H9 (cell line): ENCODE data around the gene CENPP. TPM values are rescaled to one million over a fixed set of nuclear protein-coding genes. Genes with fewer than 3 reads are reported as not detected.

Experiments
- DNase-seq: peaks from one replicate; pipeline ENCODE4 v3.0.0-alpha.2; 2017
- H2AFZ ChIP-seq: one replicate; pipeline ENCODE4 v1.6.1; 2013; ENCODE audit warnings: mild to moderate bottlenecking, low read length, control low read depth, moderate library complexity
- H2AK5ac ChIP-seq: 2 replicates; pipeline ENCODE4 v1.6.1; 2013; ENCODE audit warnings: low read length, control low read depth, mixed read lengths; ENCODE audit not compliant: insufficient read length
- H2BK120ac ChIP-seq: one replicate; pipeline ENCODE4 v1.6.1; 2013; ENCODE audit warnings: low read depth, mild to moderate bottlenecking, low read length, control low read depth, inconsistent platforms; ENCODE audit not compliant: poor library complexity, severe bottlenecking
- H2BK12ac ChIP-seq: 2 replicates; pipeline ENCODE4 v1.6.1; 2013; ENCODE audit warnings: low read length, control low read depth, mixed read lengths, low read depth; ENCODE audit not compliant: insufficient read length
- H2BK15ac ChIP-seq: 2 replicates; pipeline ENCODE4 v1.6.1; 2013; ENCODE audit warnings: low read depth, low read length, control low read depth
- H2BK20ac ChIP-seq: one replicate; pipeline ENCODE4 v1.6.1; 2013; ENCODE audit warnings: low read depth, mild to moderate bottlenecking, low read length, control low read depth, inconsistent platforms; ENCODE audit not compliant: poor library complexity, severe bottlenecking
- H2BK5ac ChIP-seq: 2 replicates; pipeline ENCODE4 v1.6.1; 2013; ENCODE audit warnings: low read length, control low read depth, mixed read lengths; ENCODE audit not compliant: insufficient read length
- H3K14ac ChIP-seq: 2 replicates; pipeline ENCODE4 v1.6.1; 2013; ENCODE audit warnings: low read length, control low read depth; ENCODE audit not compliant: insufficient read depth
- H3K18ac ChIP-seq: 2 replicates; pipeline ENCODE4 v1.6.1; 2013; ENCODE audit warnings: low read depth, mild to moderate bottlenecking, mixed read lengths, low read length, control low read depth; ENCODE audit not compliant: insufficient read length
- H3K23ac ChIP-seq: 2 replicates; pipeline ENCODE4 v1.6.1; 2013; ENCODE audit warnings: low read length, control low read depth, mixed read lengths, low read depth; ENCODE audit not compliant: insufficient read length
- H3K23me2 ChIP-seq: 2 replicates; pipeline ENCODE4 v1.6.1; 2013; ENCODE audit warnings: low read depth, mild to moderate bottlenecking, mixed read lengths, low read length, control low read depth; ENCODE audit not compliant: insufficient read length, poor library complexity, severe bottlenecking
- H3K27ac ChIP-seq: 2 replicates; pipeline ENCODE4 v1.5.1; 2013; ENCODE audit warnings: low read length, control low read depth, mixed read lengths, low read depth; ENCODE audit not compliant: insufficient read length
- H3K27me3 ChIP-seq: 2 replicates; pipeline ENCODE4 v1.6.1; 2013; ENCODE audit warnings: low read length, control low read depth, inconsistent platforms; ENCODE audit not compliant: insufficient read depth
- H3K4ac ChIP-seq: 2 replicates; pipeline ENCODE4 v1.6.1; 2013; ENCODE audit warnings: low read depth, mild to moderate bottlenecking, control low read depth, inconsistent platforms, low read length, moderate library complexity
- H3K4me1 ChIP-seq: 2 replicates; pipeline ENCODE4 v1.6.1; 2013; ENCODE audit warnings: low read length, control low read depth, inconsistent platforms; ENCODE audit not compliant: insufficient read depth
- H3K4me2 ChIP-seq: 2 replicates; pipeline ENCODE4 v1.6.1; 2013; ENCODE audit warnings: low read length, control low read depth, mixed read lengths; ENCODE audit not compliant: insufficient read length, insufficient read depth
- H3K56ac ChIP-seq: 2 replicates; pipeline ENCODE4 v1.6.1; 2013; ENCODE audit warnings: low read depth, mild to moderate bottlenecking, mixed read lengths, low read length, control low read depth; ENCODE audit not compliant: insufficient read length
- H3K79me1 ChIP-seq: 2 replicates; pipeline ENCODE4 v1.6.1; 2013; ENCODE audit warnings: low read depth, mild to moderate bottlenecking, moderate library complexity, low read length, control low read depth, inconsistent platforms; ENCODE audit not compliant: insufficient read depth, poor library complexity, severe bottlenecking
- H3K79me2 ChIP-seq: 2 replicates; pipeline ENCODE4 v1.6.1; 2013; ENCODE audit warnings: low read length, control low read depth, inconsistent platforms; ENCODE audit not compliant: insufficient read depth
- H3K9ac ChIP-seq: 2 replicates; pipeline ENCODE4 v1.6.1; 2013; ENCODE audit warnings: low read length, control low read depth, mixed read lengths; ENCODE audit not compliant: insufficient read length; ENCODE audit errors: extremely low read depth
- H3K9me3 ChIP-seq: one replicate; pipeline ENCODE4 v1.6.1; 2013; ENCODE audit warnings: low read depth, low read length, inconsistent platforms; ENCODE audit not compliant: control insufficient read depth
- H3T11ph ChIP-seq: one replicate; pipeline ENCODE4 v1.6.1; 2013; ENCODE audit warnings: mild to moderate bottlenecking, low read length, control low read depth, inconsistent platforms
- H4K20me1 ChIP-seq: one replicate; pipeline ENCODE4 v1.6.1; 2013; ENCODE audit not compliant: control insufficient read depth, insufficient read length, insufficient read depth
- H4K5ac ChIP-seq: 2 replicates; pipeline ENCODE4 v1.6.1; 2013; ENCODE audit warnings: low read depth, mild to moderate bottlenecking, mixed read lengths, low read length, control low read depth; ENCODE audit not compliant: insufficient read length
- H4K8ac ChIP-seq: replicated peaks from 2 replicates; pipeline ENCODE4 v1.6.1; 2013; ENCODE audit warnings: low read length, control low read depth, mixed read lengths, low read depth; ENCODE audit not compliant: insufficient read length
- H4K91ac ChIP-seq: 2 replicates; pipeline ENCODE4 v1.6.1; 2013; ENCODE audit warnings: low read depth, mild to moderate bottlenecking, moderate library complexity, mixed read lengths, low read length, control low read depth; ENCODE audit not compliant: insufficient read length
- H3K27ac Mint-ChIP-seq, 3 experiments: 2 replicates in 2 of 3; 3 replicates in 1 of 3; pipeline ENCODE4 v1.8.0; 2020 to 2021; ENCODE audit warnings: mixed read lengths in 3 of 3, mild to moderate bottlenecking in 1 of 3, moderate library complexity in 1 of 3
- H3K27me3 Mint-ChIP-seq: 2 replicates; pipeline ENCODE4 v1.8.0; 2021; ENCODE audit warnings: low read depth, mild to moderate bottlenecking, moderate library complexity, mixed read lengths
- H3K36me3 Mint-ChIP-seq, 3 experiments: 2 replicates in 2 of 3; 3 replicates in 1 of 3; pipeline ENCODE4 v1.8.0; 2020 to 2021; ENCODE audit warnings: low read depth in 3 of 3, mixed read lengths in 3 of 3; ENCODE audit not compliant: insufficient read depth in 1 of 3
- H3K4me1 Mint-ChIP-seq, 2 experiments: 2 replicates each; pipeline ENCODE4 v1.8.0; 2020; ENCODE audit warnings: mixed read lengths in 2 of 2
- H3K4me3 Mint-ChIP-seq, 2 experiments: 2 replicates in 1 of 2; 3 replicates in 1 of 2; pipeline ENCODE4 v1.8.0; 2020 to 2021; ENCODE audit warnings: mild to moderate bottlenecking in 2 of 2, mixed read lengths in 2 of 2, moderate library complexity in 1 of 2
- H3K9me3 Mint-ChIP-seq, 2 experiments: 2 replicates in 1 of 2; 3 replicates in 1 of 2; pipeline ENCODE4 v1.8.0; 2020; ENCODE audit warnings: mild to moderate bottlenecking in 2 of 2, mixed read lengths in 2 of 2, moderate library complexity in 1 of 2
- WGBS: extraction: QIAGEN DNeasy Blood & Tissue Kit; methylation state at CpG from one replicate; pipeline ENCODE4 v1.1.7; 2013; ENCODE audit warnings: missing lambda C conversion rate, low lambda C conversion rate, mixed read lengths; ENCODE audit not compliant: insufficient read length; ENCODE audit errors: extremely low coverage; 5-methylcytosine and 5-hydroxymethylcytosine counted together
- total RNA-seq: library from RNA; stranded (reverse); gene quantifications from 2 replicates; pipeline ENCODE4 v1.2.1, GENCODE V29; 2021
- TF ChIP-seq, protein P1 (sequence below): fragments of 200-600 bp; sonication (generic); conservative IDR thresholded peaks from 3 replicates; pipeline ENCODE4 v1.8.0; 2021; ENCODE audit warnings: antibody characterized with exemption, mild to moderate bottlenecking

CENPP gene
- total RNA-seq, 1 experiment from 2014 or later = 9.1 TPM

DNA sequence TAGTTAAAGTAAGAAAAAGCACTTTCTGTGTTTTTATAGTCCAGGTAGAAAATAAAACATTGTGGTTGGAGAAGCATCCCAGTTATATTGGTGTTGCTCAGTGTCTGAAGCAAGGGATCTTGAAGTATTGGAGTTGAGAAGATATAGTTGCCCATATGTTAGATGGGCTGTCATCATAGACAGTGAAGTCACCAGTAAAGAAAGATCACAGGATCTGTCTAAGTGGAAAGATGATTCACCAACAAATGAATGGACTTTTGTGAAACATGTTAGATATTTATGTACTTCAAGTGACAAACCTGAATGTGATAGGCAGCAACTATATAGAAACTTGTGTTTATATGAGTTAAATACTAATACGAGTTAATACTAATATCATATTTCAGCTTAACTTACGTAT is 66.9 kb downstream of the CENPP start:
- Histone ChIP-seq H3K18ac (no peak overlapping the region), H3K14ac (no peak overlapping the region), H4K91ac (no peak overlapping the region), H2BK15ac (no peak overlapping the region), H3K23me2 (no peaks in the 10 kb centered on the region), H4K5ac (no peak overlapping the region), H4K8ac (no peak overlapping the region), H3K9ac (no peak overlapping the region), H3K79me2 (no peaks in the 10 kb centered on the region), H2BK20ac (no peak overlapping the region), H3K23ac (no peak overlapping the region), H2AFZ (no peak overlapping the region), H2BK12ac (no peak overlapping the region), H3K4me2 (no peak overlapping the region), H3K4me1 (no peaks in the 10 kb centered on the region), H3K4ac (no peak overlapping the region), H3K9me3 (no peaks in the 10 kb centered on the region), H3K27me3 (no peaks in the 10 kb centered on the region), H3K56ac (no peak overlapping the region), H3T11ph (no peak overlapping the region), H2BK5ac (no peak overlapping the region), H2AK5ac (no peak overlapping the region), H3K79me1 (no peaks in the 10 kb centered on the region), H2BK120ac (no peak overlapping the region), H4K20me1 (no peaks in the 10 kb centered on the region), H3K27ac (no peak overlapping the region)
- no CpG with 5 or more reads among the region's 2 CpGs for WGBS
- H3K36me3 Mint-ChIP-seq = no peaks in the 10 kb centered on the region; a peak in 1 of 7 replicates
- no peaks in the 10 kb centered on the region for H3K4me1 Mint-ChIP-seq
- H3K27me3 Mint-ChIP-seq = no peaks in the 10 kb centered on the region
- peaks cover 4 to 5% of the 10 kb centered on the region in 2 experiments; a peak in 2 of 5 replicates for H3K9me3 Mint-ChIP-seq
- H3K27ac Mint-ChIP-seq = no peak overlapping the region
- TF ChIP-seq, protein P1, sequence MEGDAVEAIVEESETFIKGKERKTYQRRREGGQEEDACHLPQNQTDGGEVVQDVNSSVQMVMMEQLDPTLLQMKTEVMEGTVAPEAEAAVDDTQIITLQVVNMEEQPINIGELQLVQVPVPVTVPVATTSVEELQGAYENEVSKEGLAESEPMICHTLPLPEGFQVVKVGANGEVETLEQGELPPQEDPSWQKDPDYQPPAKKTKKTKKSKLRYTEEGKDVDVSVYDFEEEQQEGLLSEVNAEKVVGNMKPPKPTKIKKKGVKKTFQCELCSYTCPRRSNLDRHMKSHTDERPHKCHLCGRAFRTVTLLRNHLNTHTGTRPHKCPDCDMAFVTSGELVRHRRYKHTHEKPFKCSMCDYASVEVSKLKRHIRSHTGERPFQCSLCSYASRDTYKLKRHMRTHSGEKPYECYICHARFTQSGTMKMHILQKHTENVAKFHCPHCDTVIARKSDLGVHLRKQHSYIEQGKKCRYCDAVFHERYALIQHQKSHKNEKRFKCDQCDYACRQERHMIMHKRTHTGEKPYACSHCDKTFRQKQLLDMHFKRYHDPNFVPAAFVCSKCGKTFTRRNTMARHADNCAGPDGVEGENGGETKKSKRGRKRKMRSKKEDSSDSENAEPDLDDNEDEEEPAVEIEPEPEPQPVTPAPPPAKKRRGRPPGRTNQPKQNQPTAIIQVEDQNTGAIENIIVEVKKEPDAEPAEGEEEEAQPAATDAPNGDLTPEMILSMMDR = no peak
- no peak overlapping the region for H3K4me3 Mint-ChIP-seq
- DNase-seq = no peak
